Esophagus muscularis mucosa (tissue), 4 donors: ENCODE data around the gene DEPDC7. TPM values are rescaled to one million over a fixed set of nuclear protein-coding genes. Genes with fewer than 3 reads are reported as not detected.

Experiments
- DNase-seq: peaks from one replicate; pipeline ENCODE4 v3.0.0-alpha.2; 2017; ENCODE audit errors: extremely low spot score
- H3K27ac ChIP-seq, 4 donors: fragments of 200-600 bp; sonication (generic); replicated peaks in 1 of 4; 1 replicate in 3 of 4; 2 replicates in 1 of 4; pipeline ENCODE4 v1.5.1; 2016 to 2019; ENCODE audit warnings: mild to moderate bottlenecking in 1 of 4
- H3K27me3 ChIP-seq, 4 donors: fragments of 200-600 bp; sonication (generic); one replicate each; pipeline versions ENCODE4 v1.5.1 to v1.6.0; 2016 to 2019
- H3K36me3 ChIP-seq, 4 donors: fragments of 200-600 bp; sonication (generic); one replicate each; pipeline ENCODE4 v1.5.1; 2016 to 2019
- H3K4me1 ChIP-seq, 4 donors: fragments of 200-600 bp; sonication (generic); one replicate each; pipeline ENCODE4 v1.5.1; 2016 to 2019
- H3K4me3 ChIP-seq, 4 donors: fragments of 200-600 bp; sonication (generic); 1 replicate in 2 of 4; 2 replicates in 2 of 4; pipeline ENCODE4 v1.5.1; 2016 to 2019; ENCODE audit warnings: mild to moderate bottlenecking in 4 of 4, moderate library complexity in 1 of 4
- H3K9me3 ChIP-seq, 4 donors: fragments of 200-600 bp; sonication (generic); 1 replicate in 3 of 4; 2 replicates in 1 of 4; pipeline ENCODE4 v1.5.1; 2016 to 2019
- EP300 ChIP-seq: sonication (generic); formaldehyde crosslinking; IDR thresholded peaks from one replicate; pipeline ENCODE4 v1.6.1; 2017; ENCODE audit warnings: antibody characterized with exemption
- POLR2A ChIP-seq: fragments of 450-650 bp; IDR thresholded peaks from one replicate; pipeline ENCODE4 v1.6.1; 2017; ENCODE audit warnings: antibody characterized with exemption, moderate library complexity, mild to moderate bottlenecking, low read depth
- POLR2AphosphoS5 ChIP-seq, 2 donors: sonication (generic); formaldehyde crosslinking; IDR thresholded peaks; one replicate each; pipeline ENCODE4 v1.6.1; 2017; ENCODE audit warnings: antibody characterized with exemption in 2 of 2
- WGBS: methylation state at CpG from one replicate; pipeline ENCODE4 v1.1.5; 2018; 5-methylcytosine and 5-hydroxymethylcytosine counted together
- intact Hi-C: fragments of 100-400 bp; cut with DNase I; formaldehyde crosslinking; loops from one replicate; pipeline ENCODE4 v1.15.1; 2023
- small RNA-seq, 3 donors: library from RNA; depleted of rRNA; stranded (forward); fragments of <200 nt; gene quantifications; one replicate each; pipeline ENCODE3, GENCODE V24; 2016
- total RNA-seq, 4 donors: library from RNA; depleted of rRNA; stranded (reverse); fragments of >200 nt; gene quantifications; one replicate each; pipeline versions ENCODE4 v1.1.0 to v1.2.1, GENCODE V29; 2016
- TF ChIP-seq, protein P1 (sequence below), 3 experiments: fragments of 200-600 bp in 2 of 3; fragments of 450-650 bp in 1 of 3; sonication (generic) in 2 of 3; IDR thresholded peaks; one replicate each; pipeline ENCODE4 v1.5.1; 2017 to 2019; ENCODE audit warnings: antibody characterized with exemption in 3 of 3, mild to moderate bottlenecking in 2 of 3, moderate library complexity in 1 of 3

Gene DEPDC7
- total RNA-seq, 4 donors from 2014 or later: 1.3 to 2.3 (median 1.8) TPM

DNA sequence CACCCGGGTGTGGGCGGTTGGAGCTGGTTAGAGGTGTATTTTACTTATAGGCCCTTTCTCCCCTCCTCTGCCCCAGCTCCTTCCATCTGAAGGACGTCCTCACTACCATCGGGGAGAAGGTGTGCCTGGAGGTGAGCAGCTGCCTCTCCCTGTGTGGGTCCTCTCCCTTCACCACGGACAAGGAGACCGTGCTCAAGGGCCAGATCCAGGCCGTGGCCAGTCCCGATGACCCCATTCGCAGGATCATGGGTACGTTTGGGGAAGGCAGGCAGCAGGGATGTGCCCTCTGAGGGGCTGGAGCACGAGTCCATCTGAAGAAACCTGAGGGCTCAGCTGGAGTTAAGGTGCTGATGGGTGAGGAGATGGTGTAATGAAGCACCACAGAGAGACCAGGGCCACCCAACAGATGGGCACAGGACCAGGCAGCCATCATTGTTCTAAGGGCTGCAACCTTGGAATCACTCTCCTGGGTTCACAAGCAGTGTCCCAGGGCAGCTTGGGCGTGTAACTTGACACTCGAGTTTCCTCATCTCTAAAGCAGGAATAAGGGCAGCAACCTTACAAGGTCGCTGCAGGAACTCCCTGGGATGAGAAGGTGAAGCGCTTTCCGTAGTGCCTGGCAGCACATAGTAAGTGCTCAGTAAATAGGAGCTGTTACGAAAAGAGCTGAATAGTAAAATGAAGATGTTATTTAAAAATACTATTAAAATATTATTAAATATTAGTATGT, 53.1 kb downstream of the DEPDC7 start:
- no peak for DNase-seq
- H3K4me1 ChIP-seq: peaks cover 0 to 21% (median 18%) of the 10 kb centered on the region in 4 donors
- H3K27ac ChIP-seq: no peak overlapping the region
- TF ChIP-seq, protein P1, sequence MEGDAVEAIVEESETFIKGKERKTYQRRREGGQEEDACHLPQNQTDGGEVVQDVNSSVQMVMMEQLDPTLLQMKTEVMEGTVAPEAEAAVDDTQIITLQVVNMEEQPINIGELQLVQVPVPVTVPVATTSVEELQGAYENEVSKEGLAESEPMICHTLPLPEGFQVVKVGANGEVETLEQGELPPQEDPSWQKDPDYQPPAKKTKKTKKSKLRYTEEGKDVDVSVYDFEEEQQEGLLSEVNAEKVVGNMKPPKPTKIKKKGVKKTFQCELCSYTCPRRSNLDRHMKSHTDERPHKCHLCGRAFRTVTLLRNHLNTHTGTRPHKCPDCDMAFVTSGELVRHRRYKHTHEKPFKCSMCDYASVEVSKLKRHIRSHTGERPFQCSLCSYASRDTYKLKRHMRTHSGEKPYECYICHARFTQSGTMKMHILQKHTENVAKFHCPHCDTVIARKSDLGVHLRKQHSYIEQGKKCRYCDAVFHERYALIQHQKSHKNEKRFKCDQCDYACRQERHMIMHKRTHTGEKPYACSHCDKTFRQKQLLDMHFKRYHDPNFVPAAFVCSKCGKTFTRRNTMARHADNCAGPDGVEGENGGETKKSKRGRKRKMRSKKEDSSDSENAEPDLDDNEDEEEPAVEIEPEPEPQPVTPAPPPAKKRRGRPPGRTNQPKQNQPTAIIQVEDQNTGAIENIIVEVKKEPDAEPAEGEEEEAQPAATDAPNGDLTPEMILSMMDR (IDR thresholded peaks at IDR 0.05): no peak
- TF ChIP-seq EP300 (no peak), POLR2AphosphoS5 (IDR thresholded peaks at IDR 0.05) (no peak), POLR2A (no peak)
- no peaks in the 10 kb centered on the region for H3K9me3 ChIP-seq
- no peak overlapping the region for H3K4me3 ChIP-seq
- peaks cover 64 to 91% (median 83%) of the 10 kb centered on the region in 4 donors for H3K36me3 ChIP-seq
- whole genome bisulfite sequencing: 89% methylated on average over 14 of the region's 17 CpGs
- intact Hi-C loops: no loop called here
- no peaks in the 10 kb centered on the region for H3K27me3 ChIP-seq

DNA sequence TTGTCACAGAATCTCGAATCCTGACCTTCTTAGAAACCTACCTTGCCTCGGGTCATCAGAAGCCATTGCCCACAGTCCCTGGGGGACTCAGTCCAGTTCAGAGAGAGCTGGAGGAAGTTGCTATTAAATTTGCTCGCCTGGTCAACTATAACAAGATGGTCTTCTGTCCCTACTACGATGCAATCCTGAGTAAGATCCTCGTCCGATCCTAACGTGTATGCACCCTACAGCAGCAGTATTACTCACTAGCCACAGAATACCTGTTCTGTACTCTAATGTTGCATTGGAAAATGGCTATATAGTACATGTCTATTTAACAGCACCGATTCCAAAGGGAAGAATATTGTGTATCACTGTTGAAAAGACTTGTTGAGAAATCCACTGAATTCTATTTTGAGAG, 56.8 kb downstream of the DEPDC7 start:
- H3K36me3 ChIP-seq: peaks cover 76 to 100% (median 96%) of the 10 kb centered on the region in 4 donors
- intact Hi-C loops: no loop called here
- no peak for DNase-seq
- H3K4me3 ChIP-seq: no peak overlapping the region
- no peaks in the 10 kb centered on the region for H3K4me1 ChIP-seq
- H3K27me3 ChIP-seq: no peaks in the 10 kb centered on the region
- TF ChIP-seq POLR2AphosphoS5 (IDR thresholded peaks at IDR 0.05) (no peak), EP300 (no peak), POLR2A (no peak)
- TF ChIP-seq, protein P1 (IDR thresholded peaks at IDR 0.05): no peak
- H3K27ac ChIP-seq: no peak overlapping the region
- no peaks in the 10 kb centered on the region for H3K9me3 ChIP-seq
- WGBS: 90% methylated on average over 8 of the region's 8 CpGs

Small RNA genes within 50 kb of the gene (small RNA-seq; reads per million reads assigned to genes)
- 0 reads per million in 3 donors for gene RF00019

Other genes with a start within 250 kb of the DEPDC7 start
- not detected for gene CCDC73, start 221.2 kb upstream of the DEPDC7 start, total RNA-seq
- 1 to 10 TPM; 1.7 to 2.8 (median 2.2) TPM for gene PRRG4, start 186.0 kb upstream of the DEPDC7 start, total RNA-seq
- 10 to 100 TPM; 18.9 to 23.7 (median 21.9) TPM for gene QSER1, start 123.1 kb upstream of the DEPDC7 start, total RNA-seq
- gene TCP11L1, start 23.7 kb downstream of the DEPDC7 start, total RNA-seq: 10 to 100 TPM; 39.6 to 66.0 (median 58.3) TPM
- 10 to 100 TPM in 1 of 4 donors, 1 to 10 TPM in 3; 7.1 to 12.5 (median 9.5) TPM for gene CSTF3, start 145.6 kb downstream of the DEPDC7 start, total RNA-seq
- gene HIPK3, start 241.5 kb downstream of the DEPDC7 start, total RNA-seq: 100 to 1,000 TPM; 244 to 362 (median 344) TPM